CD4-positive, alpha-beta T cell (primary cell): ENCODE data around the gene HLA-DPA1. TPM values are rescaled to one million over a fixed set of nuclear protein-coding genes. Genes with fewer than 3 reads are reported as not detected.
"Not testable (repeated sequence)": the region's sequence is repeated elsewhere in the genome, so short reads cannot be mapped to it uniquely, and the experiment has no call there.

Source experiments
- ATAC-seq: fragments of 200-7000 bp; cut with Tn5 transposase; one replicate; pipeline ENCODE4 v1.10.0; 2022; ENCODE audit warnings: mild to moderate bottlenecking; ENCODE audit not compliant: poor library complexity
- CTCF ChIA-PET: fragments of 350-600 bp; sonication (Branson Sonifier 250); formaldehyde crosslinking; loops from one replicate; lab custom pipeline; 2021; ENCODE audit warnings: antibody characterized with exemption, inconsistent platforms; lab: Charles Lee
- POLR2A ChIA-PET: fragments of 350-600 bp; sonication (Branson Sonifier 250); formaldehyde crosslinking; loops from one replicate; lab custom pipeline; 2021; ENCODE audit warnings: antibody characterized with exemption, inconsistent platforms; lab: Charles Lee
- DNase-seq, 14 experiments: peaks; one replicate each; pipeline ENCODE4 v3.0.0-alpha.2; 2013 to 2020; ENCODE audit warnings: mixed read lengths in 2 of 14
- H3K27ac ChIP-seq, 2 donors: one replicate each; pipeline versions ENCODE4 v1.5.1 to v1.7.0; 2013; ENCODE audit warnings: low read length in 2 of 2, low read depth in 1 of 2, mild to moderate bottlenecking in 1 of 2
- H3K27me3 ChIP-seq, 2 experiments: 1 replicate in 1 of 2; 2 replicates in 1 of 2; pipeline versions ENCODE4 v1.6.1 to v1.7.0; 2013; ENCODE audit warnings: low read length in 2 of 2, control low read depth in 1 of 2, mild to moderate bottlenecking in 1 of 2, moderate library complexity in 1 of 2; ENCODE audit not compliant: insufficient read depth in 2 of 2, control insufficient read depth in 1 of 2
- H3K36me3 ChIP-seq: one replicate; pipeline ENCODE4 v1.6.1; 2013; ENCODE audit warnings: low read length, control low read depth; ENCODE audit not compliant: insufficient read depth
- H3K4me1 ChIP-seq: one replicate; pipeline ENCODE4 v1.6.1; 2013; ENCODE audit warnings: low read length, control low read depth; ENCODE audit not compliant: insufficient read depth
- H3K4me3 ChIP-seq: one replicate; pipeline ENCODE4 v1.5.1; 2013; ENCODE audit warnings: mild to moderate bottlenecking, low read length, moderate library complexity
- H3K9me3 ChIP-seq, 2 experiments: 1 replicate in 1 of 2; 2 replicates in 1 of 2; pipeline versions ENCODE4 v1.6.1 to v1.7.0; 2013; ENCODE audit warnings: low read length in 2 of 2, mild to moderate bottlenecking in 2 of 2, control low read depth in 1 of 2, moderate library complexity in 1 of 2; ENCODE audit not compliant: control insufficient read depth in 1 of 2, insufficient read depth in 1 of 2
- H3K27ac Mint-ChIP-seq: one replicate; pipeline ENCODE4 v1.8.0; 2020; ENCODE audit warnings: mixed read lengths
- H3K27me3 Mint-ChIP-seq: one replicate; pipeline ENCODE4 v1.8.0; 2021; ENCODE audit warnings: mixed read lengths
- H3K36me3 Mint-ChIP-seq: one replicate; pipeline ENCODE4 v1.8.0; 2021; ENCODE audit warnings: low read depth, mixed read lengths
- H3K4me1 Mint-ChIP-seq: one replicate; pipeline ENCODE4 v1.8.0; 2021; ENCODE audit warnings: low read depth, mixed read lengths
- H3K4me3 Mint-ChIP-seq: one replicate; pipeline ENCODE4 v1.8.0; 2020; ENCODE audit warnings: mild to moderate bottlenecking, mixed read lengths
- H3K9me3 Mint-ChIP-seq: one replicate; pipeline ENCODE4 v1.8.0; 2020; ENCODE audit warnings: mixed read lengths
- intact Hi-C, 2 experiments: fragments of 100-400 bp; cut with DNase I in 1 of 2; cut with micrococcal nuclease in 1 of 2; formaldehyde crosslinking; loops; one replicate each; pipeline versions ENCODE4 v1.15.1 to v1.9.0; 2023 to 2025; cut with DNase I, micrococcal nuclease
- total RNA-seq, 174 experiments: library from RNA in 2 of 174; stranded (reverse) in 2 of 174; gene quantifications; one replicate each; pipeline ENCODE4 v1.2.3 and lab custom pipeline; 2021 to 2026
- TF ChIP-seq, protein P1 (sequence below): fragments of 200-600 bp; IDR thresholded peaks from one replicate; pipeline ENCODE4 v1.8.0; 2022; ENCODE audit warnings: antibody characterized with exemption, mild to moderate bottlenecking

HLA-DPA1 gene
- total RNA-seq, 2 experiments from 2014 or later = 19.4 to 19.9 TPM

DNA sequence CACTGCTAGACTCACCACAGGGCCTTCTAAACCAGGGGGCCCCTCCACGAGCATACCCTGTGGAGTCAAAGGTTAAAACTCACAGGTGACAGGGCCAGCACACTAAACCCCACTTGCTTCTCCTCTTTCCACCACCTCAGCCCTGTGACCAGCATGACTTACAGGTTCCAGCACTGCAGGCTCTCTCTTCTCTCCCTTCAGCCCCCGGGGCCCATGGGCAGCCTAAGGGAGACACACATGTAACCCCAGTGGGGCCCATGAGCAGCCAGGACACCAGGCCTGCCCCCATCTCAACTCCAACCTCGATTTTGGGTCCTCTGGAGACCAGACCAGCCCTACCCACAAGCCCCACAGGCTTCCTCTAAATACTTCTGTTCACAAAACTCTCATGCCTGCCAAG is 30.3 kb upstream of the HLA-DPA1 start:
- peaks cover 43% of the 10 kb centered on the region for H3K27me3 Mint-ChIP-seq
- ChIA-PET POLR2A (no interaction called here), CTCF (no interaction called here)
- H3K4me3 ChIP-seq = no peak overlapping the region
- H3K9me3 Mint-ChIP-seq = peaks cover 14% of the 10 kb centered on the region
- no peaks in the 10 kb centered on the region for H3K36me3 ChIP-seq
- H3K36me3 Mint-ChIP-seq = peaks cover 9% of the 10 kb centered on the region
- H3K27me3 ChIP-seq = no peaks in the 10 kb centered on the region
- peaks cover 0 to 24% of the 10 kb centered on the region in 2 experiments for H3K9me3 ChIP-seq
- no peak for ATAC-seq
- no peak overlapping the region for H3K27ac Mint-ChIP-seq
- no peak overlapping the region for H3K27ac ChIP-seq
- no peak overlapping the region for H3K4me3 Mint-ChIP-seq
- no peaks in the 10 kb centered on the region for H3K4me1 ChIP-seq
- intact Hi-C loops = no loop called here
- no peak for DNase-seq
- TF ChIP-seq, protein P1, sequence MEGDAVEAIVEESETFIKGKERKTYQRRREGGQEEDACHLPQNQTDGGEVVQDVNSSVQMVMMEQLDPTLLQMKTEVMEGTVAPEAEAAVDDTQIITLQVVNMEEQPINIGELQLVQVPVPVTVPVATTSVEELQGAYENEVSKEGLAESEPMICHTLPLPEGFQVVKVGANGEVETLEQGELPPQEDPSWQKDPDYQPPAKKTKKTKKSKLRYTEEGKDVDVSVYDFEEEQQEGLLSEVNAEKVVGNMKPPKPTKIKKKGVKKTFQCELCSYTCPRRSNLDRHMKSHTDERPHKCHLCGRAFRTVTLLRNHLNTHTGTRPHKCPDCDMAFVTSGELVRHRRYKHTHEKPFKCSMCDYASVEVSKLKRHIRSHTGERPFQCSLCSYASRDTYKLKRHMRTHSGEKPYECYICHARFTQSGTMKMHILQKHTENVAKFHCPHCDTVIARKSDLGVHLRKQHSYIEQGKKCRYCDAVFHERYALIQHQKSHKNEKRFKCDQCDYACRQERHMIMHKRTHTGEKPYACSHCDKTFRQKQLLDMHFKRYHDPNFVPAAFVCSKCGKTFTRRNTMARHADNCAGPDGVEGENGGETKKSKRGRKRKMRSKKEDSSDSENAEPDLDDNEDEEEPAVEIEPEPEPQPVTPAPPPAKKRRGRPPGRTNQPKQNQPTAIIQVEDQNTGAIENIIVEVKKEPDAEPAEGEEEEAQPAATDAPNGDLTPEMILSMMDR = no peak
- no peaks in the 10 kb centered on the region for H3K4me1 Mint-ChIP-seq

GRCh38 chr6:33101121-33101737 is 27.8 kb upstream of the HLA-DPA1 start:
- H3K36me3 Mint-ChIP-seq, H3K4me1 ChIP-seq, POLR2A ChIA-PET, CTCF ChIA-PET, DNase-seq, intact Hi-C loops, H3K36me3 ChIP-seq, H3K4me3 ChIP-seq, H3K4me1 Mint-ChIP-seq, H3K27ac Mint-ChIP-seq, H3K27me3 ChIP-seq, ATAC-seq, H3K27ac ChIP-seq, H3K4me3 Mint-ChIP-seq: not testable (repeated sequence)
- Mint-ChIP-seq H3K9me3 (peaks cover 15% of the 10 kb centered on the region), H3K27me3 (peaks cover 21% of the 10 kb centered on the region)
- peaks cover 10 to 30% of the 10 kb centered on the region in 2 experiments for H3K9me3 ChIP-seq

DNA sequence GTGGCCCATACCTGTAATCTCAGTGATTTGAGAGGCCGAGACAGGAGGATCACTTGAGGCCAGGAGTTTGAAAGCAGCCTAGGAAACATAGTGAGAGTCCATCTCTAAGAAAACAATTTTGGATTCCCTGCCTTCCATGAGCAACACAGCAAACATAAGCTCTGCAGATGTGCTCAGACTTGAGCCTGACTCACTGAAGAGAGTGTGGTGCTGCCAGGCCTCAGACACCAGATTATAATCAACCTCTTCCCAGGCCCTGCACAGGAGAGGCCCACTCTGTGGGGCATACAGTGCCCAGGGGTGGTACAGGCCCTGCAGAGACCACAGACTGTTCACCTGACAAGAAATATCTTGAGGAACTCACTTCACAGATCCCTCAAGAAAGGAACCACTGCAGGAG is 22.2 kb upstream of the HLA-DPA1 start:
- H3K4me1 Mint-ChIP-seq = no peaks in the 10 kb centered on the region
- ChIA-PET POLR2A (no interaction called here), CTCF (no interaction called here)
- H3K27ac Mint-ChIP-seq = no peak overlapping the region
- no peak overlapping the region for H3K4me3 Mint-ChIP-seq
- Histone ChIP-seq H3K27ac (no peak overlapping the region), H3K4me3 (no peak overlapping the region), H3K4me1 (peaks cover 7% of the 10 kb centered on the region), H3K36me3 (no peaks in the 10 kb centered on the region), H3K27me3 (peaks cover 8 to 15% of the 10 kb centered on the region in 2 experiments), H3K9me3 (peaks cover 12 to 25% of the 10 kb centered on the region in 2 experiments)
- H3K36me3 Mint-ChIP-seq = peaks cover 9% of the 10 kb centered on the region
- peaks cover 9% of the 10 kb centered on the region for H3K9me3 Mint-ChIP-seq
- intact Hi-C loops = no loop called here
- H3K27me3 Mint-ChIP-seq = peaks cover 26% of the 10 kb centered on the region
- DNase-seq = no peak
- TF ChIP-seq, protein P1 = no peak
- ATAC-seq = no peak

DNA sequence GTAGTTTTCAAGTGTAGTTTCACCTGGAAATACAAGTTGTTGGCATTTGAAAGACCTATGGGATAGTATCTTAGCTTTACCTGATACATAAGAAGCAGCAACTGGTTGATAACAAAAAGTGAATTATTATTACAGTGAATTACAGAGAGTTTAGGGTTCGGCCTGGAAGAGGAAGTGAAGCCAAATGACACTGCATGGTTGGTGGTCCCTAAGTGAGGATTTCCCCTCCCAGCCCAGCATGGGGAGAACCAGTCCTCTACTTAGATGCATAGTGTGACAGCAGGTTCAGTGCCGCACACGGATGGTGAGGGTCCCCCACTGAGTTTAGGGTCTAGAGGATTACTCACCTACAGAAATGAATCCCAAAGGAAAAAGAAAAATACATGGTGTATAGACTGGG is 20.4 kb upstream of the HLA-DPA1 start:
- H3K4me1 ChIP-seq = peaks cover 7% of the 10 kb centered on the region
- no peak for ATAC-seq
- ChIA-PET POLR2A (no interaction called here), CTCF (no interaction called here)
- H3K9me3 ChIP-seq = peaks cover 7 to 12% of the 10 kb centered on the region in 2 experiments
- intact Hi-C loops = no loop called here
- Mint-ChIP-seq H3K36me3 (no peaks in the 10 kb centered on the region), H3K4me3 (no peak overlapping the region), H3K4me1 (no peaks in the 10 kb centered on the region), H3K27me3 (peaks cover 22% of the 10 kb centered on the region), H3K27ac (no peak overlapping the region), H3K9me3 (peaks cover 2% of the 10 kb centered on the region)
- TF ChIP-seq, protein P1 = no peak
- no peak overlapping the region for H3K27ac ChIP-seq
- no peaks in the 10 kb centered on the region for H3K36me3 ChIP-seq
- DNase-seq = no peak
- H3K4me3 ChIP-seq = no peak overlapping the region
- peaks cover 8 to 15% of the 10 kb centered on the region in 2 experiments for H3K27me3 ChIP-seq
